Caco-2 (cell line): ENCODE measurements around the gene TTC39A. TPM values are rescaled to one million over a fixed set of nuclear protein-coding genes. Genes with fewer than 3 reads are reported as not detected.

Experiments
- BruUV-seq: library from RNA; stranded (reverse); fragments of 400-500 nt; replicated peaks from 2 replicates; lab custom pipeline; 2021; lab: Mats Ljungman, UMichigan
- CTCF ChIA-PET: fragments of 300-600 bp; sonication (Branson Sonifier 250); formaldehyde crosslinking; loops from one replicate; lab custom pipeline; 2022; ENCODE audit warnings: antibody characterized with exemption; lab: Charles Lee
- POLR2A ChIA-PET: fragments of 300-600 bp; sonication (Branson Sonifier 250); formaldehyde crosslinking; loops from one replicate; lab custom pipeline; 2022; ENCODE audit warnings: antibody characterized with exemption; lab: Charles Lee
- DNase-seq, 2 experiments: peaks; one replicate each; pipeline versions ENCODE4 v3.0.0 to v3.0.0-alpha.2; 2020 to 2022
- H3K27me3 ChIP-seq: replicated peaks from 2 replicates; pipeline ENCODE4 v1.6.0; 2011; ENCODE audit warnings: low read length; ENCODE audit not compliant: control insufficient read depth, insufficient read depth
- H3K36me3 ChIP-seq: 2 replicates; pipeline ENCODE4 v1.5.1; 2011; ENCODE audit warnings: low read length; ENCODE audit not compliant: control insufficient read depth, insufficient read depth
- H3K4me1 ChIP-seq: fragments of 250-450 bp; sonication (Bioruptor Pico); 2 replicates; pipeline ENCODE4 v1.5.1; 2020; ENCODE audit warnings: mild to moderate bottlenecking
- H3K4me3 ChIP-seq: 2 replicates; pipeline ENCODE4 v1.5.1; 2011; ENCODE audit warnings: low read depth, mild to moderate bottlenecking, control low read depth, low read length
- H3K9me3 ChIP-seq: fragments of 250-450 bp; sonication (Bioruptor Pico); 2 replicates; pipeline ENCODE4 v1.5.1; 2020; ENCODE audit warnings: mild to moderate bottlenecking, moderate library complexity
- H3K27ac Mint-ChIP-seq: one replicate; pipeline ENCODE4 v1.8.0; 2022; ENCODE audit warnings: mixed read lengths; ENCODE audit not compliant: unreplicated experiment
- H3K27me3 Mint-ChIP-seq: one replicate; pipeline ENCODE4 v1.8.0; 2022; ENCODE audit warnings: mixed read lengths; ENCODE audit not compliant: insufficient read depth, unreplicated experiment
- H3K36me3 Mint-ChIP-seq: one replicate; pipeline ENCODE4 v1.8.0; 2022; ENCODE audit warnings: mild to moderate bottlenecking, mixed read lengths; ENCODE audit not compliant: insufficient read depth, unreplicated experiment
- H3K4me1 Mint-ChIP-seq: one replicate; pipeline ENCODE4 v1.8.0; 2022; ENCODE audit warnings: low read depth, mixed read lengths; ENCODE audit not compliant: unreplicated experiment
- H3K4me3 Mint-ChIP-seq: one replicate; pipeline ENCODE4 v1.8.0; 2022; ENCODE audit warnings: mild to moderate bottlenecking, moderate library complexity, mixed read lengths; ENCODE audit not compliant: unreplicated experiment
- H3K9me3 Mint-ChIP-seq: one replicate; pipeline ENCODE4 v1.8.0; 2022; ENCODE audit warnings: mixed read lengths; ENCODE audit not compliant: unreplicated experiment
- intact Hi-C: fragments of 100-400 bp; cut with micrococcal nuclease; formaldehyde crosslinking; loops from one replicate; pipeline ENCODE4 v1.10.0; 2022; ENCODE audit not compliant: unreplicated experiment
- total RNA-seq: library from RNA; stranded (reverse); gene quantifications from 2 replicates; pipeline ENCODE4 v1.2.3, GENCODE V29; 2022
- TF ChIP-seq, protein P1 (sequence below), 2 experiments: fragments of 200-600 bp in 1 of 2; IDR thresholded peaks; 1 replicate in 1 of 2; 2 replicates in 1 of 2; pipeline versions ENCODE4 v1.5.1 to v1.8.0; 2011 to 2022; ENCODE audit warnings: antibody characterized with exemption in 1 of 2, control low read depth in 1 of 2, inconsistent platforms in 1 of 2, low read depth in 1 of 2, low read length in 1 of 2, mild to moderate bottlenecking in 1 of 2, moderate library complexity in 1 of 2; ENCODE audit not compliant: insufficient read depth in 1 of 2, severe bottlenecking in 1 of 2, unreplicated experiment in 1 of 2

The TTC39A gene
- total RNA-seq, 1 experiment from 2014 or later = 21.0 TPM

DNA sequence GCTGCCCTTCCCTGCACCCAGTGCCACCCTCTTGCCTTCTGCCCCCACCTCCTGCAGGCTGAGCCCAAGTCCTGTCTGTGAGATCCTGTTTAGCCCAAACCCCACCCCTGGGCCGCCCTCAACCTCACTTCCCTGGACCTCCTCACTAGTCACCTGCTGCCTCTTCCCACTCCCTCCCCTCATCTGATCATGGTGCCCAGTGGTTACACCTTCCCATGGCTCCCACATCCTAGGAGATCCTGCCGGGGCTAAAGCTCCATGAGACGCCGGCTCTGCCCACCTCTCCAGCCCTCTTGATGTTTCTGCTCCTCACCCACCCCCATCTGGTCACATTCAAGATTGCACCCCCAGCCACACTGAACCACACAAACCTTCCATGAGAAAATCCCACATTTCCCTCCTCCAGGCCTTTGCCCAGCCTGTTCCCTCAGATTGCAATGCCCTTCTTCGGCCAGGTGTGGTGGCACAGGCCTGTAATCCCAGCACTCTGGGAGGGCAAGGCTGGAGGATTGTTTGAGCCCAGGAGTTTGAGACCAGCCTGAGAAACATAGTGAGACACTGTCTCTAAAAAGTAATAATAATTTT is 17.0 kb downstream of the TTC39A start:
- Mint-ChIP-seq H3K27me3 (no peaks in the 10 kb centered on the region), H3K36me3 (no peaks in the 10 kb centered on the region), H3K9me3 (no peaks in the 10 kb centered on the region), H3K27ac (no peak overlapping the region), H3K4me1 (peaks cover 20% of the 10 kb centered on the region), H3K4me3 (no peak overlapping the region)
- H3K4me3 ChIP-seq = no peak overlapping the region
- intact Hi-C loops = no loop called here
- TF ChIP-seq, protein P1, sequence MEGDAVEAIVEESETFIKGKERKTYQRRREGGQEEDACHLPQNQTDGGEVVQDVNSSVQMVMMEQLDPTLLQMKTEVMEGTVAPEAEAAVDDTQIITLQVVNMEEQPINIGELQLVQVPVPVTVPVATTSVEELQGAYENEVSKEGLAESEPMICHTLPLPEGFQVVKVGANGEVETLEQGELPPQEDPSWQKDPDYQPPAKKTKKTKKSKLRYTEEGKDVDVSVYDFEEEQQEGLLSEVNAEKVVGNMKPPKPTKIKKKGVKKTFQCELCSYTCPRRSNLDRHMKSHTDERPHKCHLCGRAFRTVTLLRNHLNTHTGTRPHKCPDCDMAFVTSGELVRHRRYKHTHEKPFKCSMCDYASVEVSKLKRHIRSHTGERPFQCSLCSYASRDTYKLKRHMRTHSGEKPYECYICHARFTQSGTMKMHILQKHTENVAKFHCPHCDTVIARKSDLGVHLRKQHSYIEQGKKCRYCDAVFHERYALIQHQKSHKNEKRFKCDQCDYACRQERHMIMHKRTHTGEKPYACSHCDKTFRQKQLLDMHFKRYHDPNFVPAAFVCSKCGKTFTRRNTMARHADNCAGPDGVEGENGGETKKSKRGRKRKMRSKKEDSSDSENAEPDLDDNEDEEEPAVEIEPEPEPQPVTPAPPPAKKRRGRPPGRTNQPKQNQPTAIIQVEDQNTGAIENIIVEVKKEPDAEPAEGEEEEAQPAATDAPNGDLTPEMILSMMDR (IDR thresholded peaks at IDR 0.05; ENCODE audit: insufficient read depth in 1 of 2, low read depth in 1 of 2, low read length in 1 of 2, severe bottlenecking in 1 of 2, unreplicated experiment in 1 of 2) = no peak
- ChIA-PET POLR2A (no interaction called here), CTCF (interaction anchor here (1.9 kb wide), 1 partner anchor 17 kb away, joined by 6 read pairs; no protein-coding TSS in a partner anchor)
- no peak for DNase-seq
- no peaks in the 10 kb centered on the region for H3K27me3 ChIP-seq
- no TSS peak for BruUV-seq
- H3K9me3 ChIP-seq = no peaks in the 10 kb centered on the region
- H3K4me1 ChIP-seq = no peaks in the 10 kb centered on the region
- H3K36me3 ChIP-seq = no peaks in the 10 kb centered on the region; the same call in 1 of the 2 replicates

DNA sequence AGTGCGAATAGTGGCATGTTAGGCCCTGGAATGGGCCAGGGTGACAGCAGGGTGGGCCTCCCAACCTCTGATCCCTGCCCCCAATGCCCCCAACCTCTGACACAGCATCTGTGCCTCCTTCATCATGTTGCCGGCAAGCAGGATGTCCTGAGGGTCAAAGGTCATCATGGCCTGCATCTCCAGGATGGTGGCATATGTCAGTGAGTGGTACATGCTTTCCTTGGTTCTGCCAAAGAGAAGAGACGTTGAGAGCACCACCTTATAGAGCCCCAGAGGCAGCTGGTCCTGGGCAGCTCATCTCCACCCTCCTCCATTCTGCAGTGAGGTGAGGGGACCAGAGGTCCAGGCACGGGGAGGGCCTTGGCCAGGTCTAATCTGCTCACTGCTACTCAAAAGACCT is 17.6 kb downstream of the TTC39A start:
- Mint-ChIP-seq H3K36me3 (no peaks in the 10 kb centered on the region), H3K9me3 (no peaks in the 10 kb centered on the region), H3K27ac (no peak overlapping the region), H3K4me1 (peaks cover 20% of the 10 kb centered on the region), H3K27me3 (no peaks in the 10 kb centered on the region), H3K4me3 (no peak overlapping the region)
- no peaks in the 10 kb centered on the region for H3K4me1 ChIP-seq
- H3K27me3 ChIP-seq = no peaks in the 10 kb centered on the region
- no peak overlapping the region for H3K4me3 ChIP-seq
- intact Hi-C loops = no loop called here
- TF ChIP-seq, protein P1 (IDR thresholded peaks at IDR 0.05; ENCODE audit: insufficient read depth in 1 of 2, low read depth in 1 of 2, low read length in 1 of 2, severe bottlenecking in 1 of 2, unreplicated experiment in 1 of 2) = no peak
- DNase-seq = no peak
- no TSS peak for BruUV-seq
- ChIA-PET POLR2A (no interaction called here), CTCF (interaction anchor here (1.9 kb wide), 1 partner anchor 16 kb away, joined by 6 read pairs; no protein-coding TSS in a partner anchor)
- no peaks in the 10 kb centered on the region for H3K9me3 ChIP-seq
- H3K36me3 ChIP-seq = no peaks in the 10 kb centered on the region; the same call in 1 of the 2 replicates

DNA sequence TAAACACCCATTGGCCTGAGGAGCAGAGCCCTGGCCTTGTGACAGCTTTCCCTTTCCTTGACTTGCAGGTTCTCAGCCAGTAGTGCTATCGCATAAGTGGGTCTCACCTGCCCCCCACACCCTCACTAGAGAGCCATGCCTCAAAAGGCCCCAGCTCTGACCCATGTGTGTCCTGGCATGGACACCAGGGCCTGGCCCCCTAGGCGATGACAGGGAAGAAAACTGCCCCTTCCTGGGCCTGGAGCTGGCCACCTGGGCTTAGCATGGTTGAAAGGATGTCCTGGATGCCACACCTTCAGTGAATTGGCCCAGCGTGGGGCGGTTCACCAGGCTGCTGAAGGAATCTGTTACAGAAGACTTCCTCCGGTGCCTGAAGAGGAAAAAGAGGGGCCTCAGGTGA is 18.5 kb downstream of the TTC39A start:
- H3K4me3 Mint-ChIP-seq = no peak overlapping the region
- ChIA-PET POLR2A (no interaction called here), CTCF (no interaction called here)
- H3K27me3 ChIP-seq = no peaks in the 10 kb centered on the region
- no peaks in the 10 kb centered on the region for H3K9me3 Mint-ChIP-seq
- H3K4me3 ChIP-seq = no peak overlapping the region
- TF ChIP-seq, protein P1 (IDR thresholded peaks at IDR 0.05; ENCODE audit: insufficient read depth in 1 of 2, low read depth in 1 of 2, low read length in 1 of 2, severe bottlenecking in 1 of 2, unreplicated experiment in 1 of 2) = no peak
- H3K4me1 Mint-ChIP-seq = peaks cover 20% of the 10 kb centered on the region
- no peaks in the 10 kb centered on the region for H3K9me3 ChIP-seq
- no peak overlapping the region for H3K27ac Mint-ChIP-seq
- no peaks in the 10 kb centered on the region; the same call in 1 of the 2 replicates for H3K36me3 ChIP-seq
- intact Hi-C loops = no loop called here
- no peaks in the 10 kb centered on the region for H3K27me3 Mint-ChIP-seq
- BruUV-seq = no TSS peak
- no peaks in the 10 kb centered on the region for H3K36me3 Mint-ChIP-seq
- no peak for DNase-seq
- no peaks in the 10 kb centered on the region for H3K4me1 ChIP-seq
